ENCODE measurements around the gene ABCB1.

DNA sequence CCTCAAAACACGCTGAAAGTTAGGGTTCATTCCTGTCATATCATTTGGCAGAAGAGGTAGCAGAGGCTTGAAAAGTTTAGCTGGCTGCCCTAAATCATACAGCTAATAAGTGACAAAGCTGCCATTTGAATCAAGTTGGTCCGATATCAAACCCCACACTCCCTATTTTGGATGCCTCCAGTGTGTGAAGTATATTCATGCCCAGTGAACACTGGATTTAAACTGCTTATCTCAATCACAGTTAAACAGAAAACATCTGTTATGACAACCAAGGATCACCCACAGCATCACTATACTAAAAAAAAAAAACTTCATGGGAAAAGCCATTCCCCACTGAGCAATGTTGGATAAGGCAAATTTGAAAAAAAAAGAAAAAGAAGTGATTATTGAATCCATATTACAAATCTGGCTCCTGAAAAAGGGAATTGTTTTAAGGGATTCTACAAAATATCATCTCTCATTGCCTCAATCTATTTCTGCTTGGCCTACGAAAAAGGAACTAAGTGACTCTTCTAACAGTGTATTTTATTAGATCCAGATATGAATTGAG is 48.3 kb downstream of the ABCB1 start:
- TF ChIP-seq, protein P1, sequence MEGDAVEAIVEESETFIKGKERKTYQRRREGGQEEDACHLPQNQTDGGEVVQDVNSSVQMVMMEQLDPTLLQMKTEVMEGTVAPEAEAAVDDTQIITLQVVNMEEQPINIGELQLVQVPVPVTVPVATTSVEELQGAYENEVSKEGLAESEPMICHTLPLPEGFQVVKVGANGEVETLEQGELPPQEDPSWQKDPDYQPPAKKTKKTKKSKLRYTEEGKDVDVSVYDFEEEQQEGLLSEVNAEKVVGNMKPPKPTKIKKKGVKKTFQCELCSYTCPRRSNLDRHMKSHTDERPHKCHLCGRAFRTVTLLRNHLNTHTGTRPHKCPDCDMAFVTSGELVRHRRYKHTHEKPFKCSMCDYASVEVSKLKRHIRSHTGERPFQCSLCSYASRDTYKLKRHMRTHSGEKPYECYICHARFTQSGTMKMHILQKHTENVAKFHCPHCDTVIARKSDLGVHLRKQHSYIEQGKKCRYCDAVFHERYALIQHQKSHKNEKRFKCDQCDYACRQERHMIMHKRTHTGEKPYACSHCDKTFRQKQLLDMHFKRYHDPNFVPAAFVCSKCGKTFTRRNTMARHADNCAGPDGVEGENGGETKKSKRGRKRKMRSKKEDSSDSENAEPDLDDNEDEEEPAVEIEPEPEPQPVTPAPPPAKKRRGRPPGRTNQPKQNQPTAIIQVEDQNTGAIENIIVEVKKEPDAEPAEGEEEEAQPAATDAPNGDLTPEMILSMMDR (conservative IDR thresholded peaks at IDR 0.05; ENCODE audit: low read depth in 2 of 2), result no peak
- TF ChIP-seq EZH2 (IDR thresholded peaks at IDR 0.05; ENCODE audit: low read depth, unreplicated experiment), result no peak
- TF ChIP-seq REST (IDR thresholded peaks at IDR 0.05; ENCODE audit: unreplicated experiment), result no peak
- TF ChIP-seq POLR2AphosphoS5 (IDR thresholded peaks at IDR 0.05; ENCODE audit: low read depth), result no peak
- TF ChIP-seq, protein P2, sequence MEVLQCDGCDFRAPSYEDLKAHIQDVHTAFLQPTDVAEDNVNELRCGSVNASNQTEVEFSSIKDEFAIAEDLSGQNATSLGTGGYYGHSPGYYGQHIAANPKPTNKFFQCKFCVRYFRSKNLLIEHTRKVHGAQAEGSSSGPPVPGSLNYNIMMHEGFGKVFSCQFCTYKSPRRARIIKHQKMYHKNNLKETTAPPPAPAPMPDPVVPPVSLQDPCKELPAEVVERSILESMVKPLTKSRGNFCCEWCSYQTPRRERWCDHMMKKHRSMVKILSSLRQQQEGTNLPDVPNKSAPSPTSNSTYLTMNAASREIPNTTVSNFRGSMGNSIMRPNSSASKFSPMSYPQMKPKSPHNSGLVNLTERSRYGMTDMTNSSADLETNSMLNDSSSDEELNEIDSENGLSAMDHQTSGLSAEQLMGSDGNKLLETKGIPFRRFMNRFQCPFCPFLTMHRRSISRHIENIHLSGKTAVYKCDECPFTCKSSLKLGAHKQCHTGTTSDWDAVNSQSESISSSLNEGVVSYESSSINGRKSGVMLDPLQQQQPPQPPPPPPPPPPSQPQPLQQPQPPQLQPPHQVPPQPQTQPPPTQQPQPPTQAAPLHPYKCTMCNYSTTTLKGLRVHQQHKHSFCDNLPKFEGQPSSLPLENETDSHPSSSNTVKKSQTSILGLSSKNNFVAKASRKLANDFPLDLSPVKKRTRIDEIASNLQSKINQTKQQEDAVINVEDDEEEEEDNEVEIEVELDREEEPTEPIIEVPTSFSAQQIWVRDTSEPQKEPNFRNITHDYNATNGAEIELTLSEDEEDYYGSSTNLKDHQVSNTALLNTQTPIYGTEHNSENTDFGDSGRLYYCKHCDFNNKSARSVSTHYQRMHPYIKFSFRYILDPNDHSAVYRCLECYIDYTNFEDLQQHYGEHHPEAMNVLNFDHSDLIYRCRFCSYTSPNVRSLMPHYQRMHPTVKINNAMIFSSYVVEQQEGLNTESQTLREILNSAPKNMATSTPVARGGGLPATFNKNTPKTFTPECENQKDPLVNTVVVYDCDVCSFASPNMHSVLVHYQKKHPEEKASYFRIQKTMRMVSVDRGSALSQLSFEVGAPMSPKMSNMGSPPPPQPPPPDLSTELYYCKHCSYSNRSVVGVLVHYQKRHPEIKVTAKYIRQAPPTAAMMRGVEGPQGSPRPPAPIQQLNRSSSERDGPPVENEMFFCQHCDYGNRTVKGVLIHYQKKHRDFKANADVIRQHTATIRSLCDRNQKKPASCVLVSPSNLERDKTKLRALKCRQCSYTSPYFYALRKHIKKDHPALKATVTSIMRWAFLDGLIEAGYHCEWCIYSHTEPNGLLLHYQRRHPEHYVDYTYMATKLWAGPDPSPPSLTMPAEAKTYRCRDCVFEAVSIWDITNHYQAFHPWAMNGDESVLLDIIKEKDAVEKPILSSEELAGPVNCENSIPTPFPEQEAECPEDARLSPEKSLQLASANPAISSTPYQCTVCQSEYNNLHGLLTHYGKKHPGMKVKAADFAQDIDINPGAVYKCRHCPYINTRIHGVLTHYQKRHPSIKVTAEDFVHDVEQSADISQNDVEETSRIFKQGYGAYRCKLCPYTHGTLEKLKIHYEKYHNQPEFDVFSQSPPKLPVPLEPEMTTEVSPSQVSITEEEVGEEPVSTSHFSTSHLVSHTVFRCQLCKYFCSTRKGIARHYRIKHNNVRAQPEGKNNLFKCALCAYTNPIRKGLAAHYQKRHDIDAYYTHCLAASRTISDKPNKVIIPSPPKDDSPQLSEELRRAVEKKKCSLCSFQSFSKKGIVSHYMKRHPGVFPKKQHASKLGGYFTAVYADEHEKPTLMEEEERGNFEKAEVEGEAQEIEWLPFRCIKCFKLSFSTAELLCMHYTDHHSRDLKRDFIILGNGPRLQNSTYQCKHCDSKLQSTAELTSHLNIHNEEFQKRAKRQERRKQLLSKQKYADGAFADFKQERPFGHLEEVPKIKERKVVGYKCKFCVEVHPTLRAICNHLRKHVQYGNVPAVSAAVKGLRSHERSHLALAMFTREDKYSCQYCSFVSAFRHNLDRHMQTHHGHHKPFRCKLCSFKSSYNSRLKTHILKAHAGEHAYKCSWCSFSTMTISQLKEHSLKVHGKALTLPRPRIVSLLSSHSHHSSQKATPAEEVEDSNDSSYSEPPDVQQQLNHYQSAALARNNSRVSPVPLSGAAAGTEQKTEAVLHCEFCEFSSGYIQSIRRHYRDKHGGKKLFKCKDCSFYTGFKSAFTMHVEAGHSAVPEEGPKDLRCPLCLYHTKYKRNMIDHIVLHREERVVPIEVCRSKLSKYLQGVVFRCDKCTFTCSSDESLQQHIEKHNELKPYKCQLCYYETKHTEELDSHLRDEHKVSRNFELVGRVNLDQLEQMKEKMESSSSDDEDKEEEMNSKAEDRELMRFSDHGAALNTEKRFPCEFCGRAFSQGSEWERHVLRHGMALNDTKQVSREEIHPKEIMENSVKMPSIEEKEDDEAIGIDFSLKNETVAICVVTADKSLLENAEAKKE (CRISPR knock-in tag; IDR thresholded peaks at IDR 0.05), result no peak
- TF ChIP-seq EZH2phosphoT487 (IDR thresholded peaks at IDR 0.05; ENCODE audit: unreplicated experiment), result no peak
- TF ChIP-seq JUNB (IDR thresholded peaks at IDR 0.05; ENCODE audit: unreplicated experiment), result no peak
- TF ChIP-seq STAT1 (IDR thresholded peaks at IDR 0.05; ENCODE audit: unreplicated experiment), result no peak
- TF ChIP-seq CREB1 (CRISPR knock-in tag; IDR thresholded peaks at IDR 0.05; ENCODE audit: low read depth), result no peak
- no peak for TF ChIP-seq ZNF114 (CRISPR knock-in tag; IDR thresholded peaks at IDR 0.05)

Data from GM23338 (cell line).